Naive thymus-derived CD8-positive, alpha-beta T cell (primary cell): ENCODE measurements around the gene ZMIZ1. TPM values are rescaled to one million over a fixed set of nuclear protein-coding genes. Genes with fewer than 3 reads are reported as not detected.
A peak's percentile ranks its signal among the peaks of the same experiment; 100 is the strongest.

ENCODE experiments used
- ATAC-seq, 2 donors: fragments of 150-1000 bp; cut with Tn5 transposase in 1 of 2; sonication (Bioruptor Pico), chemical (Tn5 transposase) in 1 of 2; 1 replicate in 1 of 2; 2 replicates in 1 of 2; pipeline ENCODE4 v1.10.0; 2021; ENCODE audit warnings: mild to moderate bottlenecking in 2 of 2, moderate library complexity in 2 of 2
- POLR2A ChIA-PET: fragments of 350-600 bp; sonication (Branson Sonifier 250); formaldehyde crosslinking; loops from one replicate; lab custom pipeline; 2021; ENCODE audit warnings: antibody characterized with exemption; lab: Charles Lee
- DNase-seq, 10 donors: peaks; one replicate each; pipeline versions ENCODE4 v3.0.0 to v3.0.0-alpha.2; 2020 to 2022
- H3K27ac Mint-ChIP-seq, 10 donors: one replicate each; pipeline ENCODE4 v1.8.0; 2020 to 2022; ENCODE audit warnings: mild to moderate bottlenecking in 10 of 10, mixed read lengths in 10 of 10, moderate library complexity in 4 of 10, inconsistent platforms in 1 of 10
- H3K27me3 Mint-ChIP-seq, 5 donors: one replicate each; pipeline ENCODE4 v1.8.0; 2021 to 2022; ENCODE audit warnings: mixed read lengths in 5 of 5
- H3K36me3 Mint-ChIP-seq, 3 donors: one replicate each; pipeline ENCODE4 v1.8.0; 2020 to 2022; ENCODE audit warnings: mixed read lengths in 3 of 3, mild to moderate bottlenecking in 2 of 3, inconsistent platforms in 1 of 3
- H3K4me1 Mint-ChIP-seq, 4 donors: one replicate each; pipeline ENCODE4 v1.8.0; 2021 to 2022; ENCODE audit warnings: mixed read lengths in 4 of 4
- H3K4me3 Mint-ChIP-seq, 10 donors: one replicate each; pipeline ENCODE4 v1.8.0; 2020 to 2022; ENCODE audit warnings: mild to moderate bottlenecking in 10 of 10, mixed read lengths in 10 of 10, moderate library complexity in 6 of 10, inconsistent platforms in 1 of 10
- H3K9me3 Mint-ChIP-seq, 9 donors: one replicate each; pipeline ENCODE4 v1.8.0; 2020 to 2022; ENCODE audit warnings: mixed read lengths in 9 of 9, mild to moderate bottlenecking in 3 of 9, inconsistent platforms in 1 of 9, moderate library complexity in 1 of 9
- polyA plus RNA-seq, 3 donors: library from polyadenylated mRNA; unstranded; fragments of 300-500 nt; fragmentation: Illumina TruSeq; gene quantifications; one replicate each; pipeline ENCODE4 v1.2.3, GENCODE V29; 2021
- total RNA-seq, 8 experiments: library from RNA in 2 of 8; stranded (reverse) in 2 of 8; gene quantifications; one replicate each; pipeline ENCODE4 v1.2.3 and lab custom pipeline; 2021 to 2026

The ZMIZ1 gene
- total and polyA plus RNA-seq, 5 experiments from 2014 or later, result 1.4 to 11.6 (median 2.7) TPM

DNA sequence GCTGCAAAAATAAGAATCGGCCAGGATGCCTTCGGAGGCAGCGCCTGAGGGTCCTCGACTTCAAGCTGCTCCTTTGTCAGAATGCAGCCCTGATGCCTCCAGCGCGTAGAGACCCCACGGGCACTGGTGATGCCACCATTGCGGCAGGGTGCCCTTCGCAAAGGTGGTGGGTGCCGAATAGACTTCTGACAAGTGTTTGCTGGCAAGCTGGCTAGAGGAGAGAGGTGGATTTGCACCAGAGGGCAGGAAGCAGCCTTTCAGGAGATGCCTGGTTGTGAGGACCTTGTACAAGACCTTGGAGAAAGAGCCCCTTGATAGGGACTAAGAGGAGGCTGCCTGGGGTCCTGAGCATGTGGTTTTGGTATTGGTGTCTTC, 175.3 kb downstream of the ZMIZ1 start:
- Mint-ChIP-seq H3K36me3 (no peaks in the 10 kb centered on the region), H3K27me3 (peaks cover 0 to 7% (median 0%) of the 10 kb centered on the region in 5 donors), H3K9me3 (no peaks in the 10 kb centered on the region), H3K27ac (peak overlapping the region in 7 of 10 donors; percentile 70 to 88 (median 81)), H3K4me3 (peak overlapping the region; percentile 69 to 88 (median 80)), H3K4me1 (peaks cover 39 to 78% (median 44%) of the 10 kb centered on the region in 4 donors)
- POLR2A ChIA-PET, result interaction anchor here (3.5 kb wide), 1 partner anchor 103 kb away, joined by 12 read pairs; the partner anchor contains the start of gene PPIF
- ATAC-seq (no peak), DNase-seq (no peak)

GRCh38 chr10:79244841-79245504, 176.2 kb downstream of the ZMIZ1 start:
- H3K4me3 Mint-ChIP-seq, result peak overlapping the region; percentile 69 to 88 (median 80)
- H3K27ac Mint-ChIP-seq, result peak overlapping the region in 7 of 10 donors; percentile 32 to 88 (median 70)
- no peaks in the 10 kb centered on the region for H3K9me3 Mint-ChIP-seq
- peaks cover 0 to 7% (median 0%) of the 10 kb centered on the region in 5 donors for H3K27me3 Mint-ChIP-seq
- DNase-seq, result peak in 4 of 10 donors; percentile 17 to 32 (median 25)
- H3K36me3 Mint-ChIP-seq, result no peaks in the 10 kb centered on the region
- POLR2A ChIA-PET, result interaction anchor here (0.5 kb wide), 1 partner anchor 1213 kb away, joined by 5 read pairs; no protein-coding TSS in a partner anchor
- peak; percentile 23 to 30 for ATAC-seq
- H3K4me1 Mint-ChIP-seq, result peaks cover 39 to 82% (median 48%) of the 10 kb centered on the region in 4 donors

DNA sequence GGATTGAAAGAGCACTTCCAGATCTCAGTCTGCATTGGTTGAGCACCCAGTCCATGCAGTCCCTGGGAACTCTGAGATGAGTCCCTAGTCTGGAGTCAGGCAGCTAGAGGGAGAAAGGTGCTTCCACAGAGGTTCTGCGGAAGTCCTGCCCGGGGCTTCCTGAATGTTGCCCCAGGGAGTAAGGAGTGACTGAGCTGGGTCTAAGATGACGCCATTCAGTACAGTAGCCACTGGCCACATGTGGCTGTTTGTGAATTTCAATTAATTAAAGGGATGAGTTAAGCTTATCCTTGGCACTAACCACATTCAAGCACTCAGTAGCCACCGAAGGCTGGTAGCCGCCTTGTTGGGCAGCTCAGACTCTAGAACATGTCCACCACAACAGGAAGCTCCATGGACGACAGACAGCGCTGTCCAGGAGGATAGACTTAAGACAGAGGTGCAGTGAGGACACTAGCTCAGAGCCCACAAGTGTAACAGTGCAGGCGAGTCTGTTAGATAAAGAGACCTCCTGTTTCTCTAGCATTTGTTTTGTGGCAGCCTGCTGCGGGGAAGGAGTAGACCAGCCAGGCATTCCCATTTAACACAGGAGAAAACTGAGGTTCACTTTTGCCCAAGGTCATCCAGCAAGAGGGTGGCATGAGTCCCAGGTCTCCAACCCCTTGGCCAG, 176.9 kb downstream of the ZMIZ1 start:
- Mint-ChIP-seq H3K36me3 (no peaks in the 10 kb centered on the region), H3K4me1 (peaks cover 37 to 83% (median 48%) of the 10 kb centered on the region in 4 donors), H3K4me3 (peak overlapping the region in 7 of 10 donors; percentile 72 to 88 (median 80)), H3K9me3 (no peaks in the 10 kb centered on the region), H3K27me3 (peaks cover 0 to 7% (median 0%) of the 10 kb centered on the region in 5 donors), H3K27ac (peak overlapping the region in 3 of 10 donors; percentile 46 to 88 (median 70))
- DNase-seq (no peak), ATAC-seq (no peak)
- POLR2A ChIA-PET, result no interaction called here

DNA sequence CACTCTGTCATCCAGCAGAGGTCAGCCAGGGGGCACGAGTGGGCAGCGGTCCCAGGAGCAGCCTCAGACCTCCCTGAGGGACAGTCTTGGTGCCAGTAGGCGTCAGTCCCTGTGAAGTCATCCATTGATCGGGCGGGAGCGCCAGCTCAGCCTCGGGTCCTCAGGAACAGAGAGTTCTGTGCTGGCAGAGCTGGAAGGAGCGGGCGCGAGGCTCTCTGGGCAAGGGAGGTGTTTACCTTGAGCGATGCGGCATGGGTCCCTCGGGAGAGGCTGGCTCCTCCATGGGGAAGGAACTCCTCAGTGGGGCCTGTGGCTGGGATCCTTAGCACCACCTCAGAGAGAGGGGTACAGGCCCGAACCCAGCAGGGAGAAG, 177.4 kb downstream of the ZMIZ1 start:
- H3K9me3 Mint-ChIP-seq, result no peaks in the 10 kb centered on the region
- POLR2A ChIA-PET, result no interaction called here
- ATAC-seq (no peak), DNase-seq (no peak)
- no peaks in the 10 kb centered on the region for H3K36me3 Mint-ChIP-seq
- H3K4me1 Mint-ChIP-seq, result peaks cover 33 to 83% (median 45%) of the 10 kb centered on the region in 4 donors
- H3K4me3 Mint-ChIP-seq, result no peak overlapping the region
- peaks cover 0 to 5% (median 0%) of the 10 kb centered on the region in 5 donors for H3K27me3 Mint-ChIP-seq
- peak overlapping the region in 2 of 10 donors; percentile 13 to 32 for H3K27ac Mint-ChIP-seq

DNA sequence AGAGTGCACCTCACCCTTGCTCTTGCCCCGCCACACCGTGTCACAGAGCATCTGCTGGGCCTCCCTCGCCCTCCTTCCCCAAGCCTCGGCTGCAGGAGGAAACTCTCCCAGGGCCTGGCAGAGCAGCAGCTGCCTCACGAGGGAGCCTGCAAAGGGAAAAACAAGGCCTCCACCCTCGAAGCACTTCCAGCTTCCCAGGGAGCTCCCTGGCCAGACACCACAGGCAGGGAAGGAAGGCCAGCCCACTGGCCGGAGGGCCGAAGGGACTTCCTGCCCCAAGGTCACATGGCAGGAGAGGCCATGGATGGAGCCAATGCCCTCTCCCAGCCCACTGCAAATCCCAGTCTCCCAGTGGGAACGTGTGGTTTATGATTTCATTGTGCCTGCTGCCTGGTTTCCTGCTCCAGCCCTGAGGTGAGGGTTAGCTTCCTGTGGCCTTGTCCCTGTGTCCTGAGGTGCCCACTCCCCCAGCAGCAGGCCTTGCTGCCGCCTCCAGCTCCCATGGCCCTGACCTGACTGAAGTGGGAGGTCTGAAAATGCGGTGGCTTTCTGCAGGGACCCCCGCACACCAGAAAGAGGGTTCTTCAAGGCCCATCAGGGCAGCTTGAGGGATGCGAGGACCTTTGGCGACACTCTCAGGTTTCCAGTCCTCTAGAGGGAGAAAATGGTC, 178.0 kb downstream of the ZMIZ1 start:
- peak overlapping the region in 3 of 10 donors; percentile 13 to 68 (median 62) for H3K27ac Mint-ChIP-seq

GRCh38 chr10:79247373-79248137, 178.8 kb downstream of the ZMIZ1 start:
- Mint-ChIP-seq H3K9me3 (no peaks in the 10 kb centered on the region), H3K4me1 (peaks cover 29 to 86% (median 37%) of the 10 kb centered on the region in 4 donors), H3K27ac (peak overlapping the region in 7 of 10 donors; percentile 2 to 74 (median 61)), H3K36me3 (peaks cover 0 to 3% (median 0%) of the 10 kb centered on the region in 3 donors), H3K4me3 (peak overlapping the region in 2 of 10 donors; percentile 54 to 72), H3K27me3 (no peaks in the 10 kb centered on the region)
- POLR2A ChIA-PET, result interaction anchor here (1.0 kb wide), 1 partner anchor 87 kb away, joined by 3 read pairs; no protein-coding TSS in a partner anchor
- DNase-seq (no peak), ATAC-seq (no peak)

More for the DNA sequence above, 178.0 kb downstream of the ZMIZ1 start:
- no peak for DNase-seq
- POLR2A ChIA-PET, result no interaction called here
- Mint-ChIP-seq H3K27me3 (no peaks in the 10 kb centered on the region), H3K36me3 (no peaks in the 10 kb centered on the region), H3K4me3 (no peak overlapping the region), H3K4me1 (peaks cover 32 to 83% (median 40%) of the 10 kb centered on the region in 4 donors), H3K9me3 (no peaks in the 10 kb centered on the region)
- no peak for ATAC-seq

- Mint-ChIP-seq H3K27me3 (no peaks in the 10 kb centered on the region), H3K27ac (peak overlapping the region in 8 of 10 donors; percentile 2 to 74 (median 48)), H3K4me3 (peak overlapping the region in 3 of 10 donors; percentile 43 to 72 (median 54)), H3K36me3 (peaks cover 0 to 3% (median 0%) of the 10 kb centered on the region in 3 donors), H3K9me3 (no peaks in the 10 kb centered on the region), H3K4me1 (peaks cover 31 to 93% (median 37%) of the 10 kb centered on the region in 4 donors)
- POLR2A ChIA-PET, result interaction anchor here (1.0 kb wide), 1 partner anchor 86 kb away, joined by 3 read pairs; no protein-coding TSS in a partner anchor
- peak in 1 of 10 donors; percentile 46 for DNase-seq
- no peak for ATAC-seq
Measured at GRCh38 chr10:79248341-79249185, 179.8 kb downstream of the ZMIZ1 start.

DNA sequence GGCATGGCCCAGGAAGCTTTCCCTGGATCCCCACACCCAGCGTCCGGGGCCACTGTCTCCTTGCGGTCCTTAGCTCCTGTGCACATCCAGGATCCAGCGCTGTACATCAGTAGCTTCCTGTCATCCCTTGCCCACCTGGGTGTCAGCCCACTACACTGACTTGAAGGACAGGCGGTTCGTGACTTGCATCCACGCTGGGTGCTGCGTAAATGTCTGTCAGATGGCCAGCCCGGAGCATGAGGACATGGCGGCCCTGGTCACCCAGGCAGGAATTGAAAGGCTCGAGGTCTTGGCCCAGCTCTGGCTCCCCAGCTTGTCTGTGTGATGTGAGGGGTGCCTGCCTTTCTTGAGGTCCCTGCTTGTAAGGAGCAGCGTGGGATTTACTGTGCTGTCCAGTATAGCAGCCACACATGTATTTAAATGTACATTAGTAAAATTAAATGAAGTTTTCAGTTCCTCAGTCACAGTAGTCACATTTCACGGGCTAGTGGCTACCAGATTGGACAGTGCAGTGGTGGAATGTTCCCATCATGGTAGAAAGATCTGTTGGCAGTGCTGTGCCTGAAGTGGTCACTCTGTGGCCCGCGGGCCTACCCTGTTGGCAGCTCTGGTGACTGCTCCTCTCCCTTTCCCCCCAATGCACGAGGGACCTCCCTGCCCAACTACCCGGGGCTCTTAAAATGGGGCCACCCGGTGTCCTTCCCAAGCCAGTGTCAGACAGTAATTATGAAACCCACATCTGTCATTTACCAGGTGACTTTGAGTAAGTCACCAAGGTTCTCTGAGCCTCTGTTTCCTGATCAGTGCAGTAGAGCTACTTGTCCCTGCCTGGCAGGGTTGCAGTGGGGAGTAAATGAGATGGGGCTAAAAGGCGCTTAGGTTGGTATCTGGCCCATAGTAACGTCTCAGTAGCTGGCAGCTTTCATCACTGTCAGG, 180.7 kb downstream of the ZMIZ1 start:
- H3K27ac Mint-ChIP-seq, result peak overlapping the region in 5 of 10 donors; percentile 51 to 84 (median 62)
- ATAC-seq (no peak), DNase-seq (no peak)
- POLR2A ChIA-PET, result no interaction called here
- peak overlapping the region in 4 of 10 donors; percentile 6 to 62 (median 26) for H3K4me3 Mint-ChIP-seq
- H3K4me1 Mint-ChIP-seq, result peaks cover 23 to 89% (median 31%) of the 10 kb centered on the region in 4 donors
- H3K36me3 Mint-ChIP-seq, result peaks cover 0 to 4% (median 0%) of the 10 kb centered on the region in 3 donors
- H3K27me3 Mint-ChIP-seq, result no peaks in the 10 kb centered on the region
- no peaks in the 10 kb centered on the region for H3K9me3 Mint-ChIP-seq

- Mint-ChIP-seq H3K4me3 (peak overlapping the region in 2 of 10 donors; percentile 42 to 62), H3K27me3 (no peaks in the 10 kb centered on the region), H3K9me3 (no peaks in the 10 kb centered on the region), H3K27ac (peak overlapping the region in 4 of 10 donors; percentile 15 to 68 (median 26)), H3K36me3 (peaks cover 0 to 4% (median 0%) of the 10 kb centered on the region in 3 donors), H3K4me1 (peaks cover 15 to 84% (median 23%) of the 10 kb centered on the region in 4 donors)
- ATAC-seq (peak in 1 of 2 donors; percentile 41), DNase-seq (peak in 1 of 10 donors; percentile 21)
- POLR2A ChIA-PET, result no interaction called here
Measured at GRCh38 chr10:79250259-79250658, 181.5 kb downstream of the ZMIZ1 start.

- peaks cover 7 to 67% (median 18%) of the 10 kb centered on the region in 4 donors for H3K4me1 Mint-ChIP-seq
- H3K9me3 Mint-ChIP-seq, result no peaks in the 10 kb centered on the region
- POLR2A ChIA-PET, result no interaction called here
- peak overlapping the region in 2 of 10 donors; percentile 23 to 30 for H3K27ac Mint-ChIP-seq
- ATAC-seq, result no peak
- H3K4me3 Mint-ChIP-seq, result no peak overlapping the region
- H3K36me3 Mint-ChIP-seq, result peaks cover 0 to 4% (median 0%) of the 10 kb centered on the region in 3 donors
- H3K27me3 Mint-ChIP-seq, result no peaks in the 10 kb centered on the region
- no peak for DNase-seq
Measured at GRCh38 chr10:79252450-79252849, 183.7 kb downstream of the ZMIZ1 start.
